ENCODE results near the gene PITX1. TPM values are rescaled to one million over a fixed set of nuclear protein-coding genes. Genes with fewer than 3 reads are reported as not detected.
"Not testable (repeated sequence)": the region's sequence is repeated elsewhere in the genome, so short reads cannot be mapped to it uniquely, and the experiment has no call there.

Gene PITX1
- total RNA-seq, 2 donors from 2014 or later, result 0.81 to 0.97 TPM

- intact Hi-C loops (cut with DNase I), result no loop called here
- no peak for DNase-seq (ENCODE audit: low spot score)
Measured at GRCh38 chr5:134997015-134997414, 37.0 kb downstream of the PITX1 start.

DNA sequence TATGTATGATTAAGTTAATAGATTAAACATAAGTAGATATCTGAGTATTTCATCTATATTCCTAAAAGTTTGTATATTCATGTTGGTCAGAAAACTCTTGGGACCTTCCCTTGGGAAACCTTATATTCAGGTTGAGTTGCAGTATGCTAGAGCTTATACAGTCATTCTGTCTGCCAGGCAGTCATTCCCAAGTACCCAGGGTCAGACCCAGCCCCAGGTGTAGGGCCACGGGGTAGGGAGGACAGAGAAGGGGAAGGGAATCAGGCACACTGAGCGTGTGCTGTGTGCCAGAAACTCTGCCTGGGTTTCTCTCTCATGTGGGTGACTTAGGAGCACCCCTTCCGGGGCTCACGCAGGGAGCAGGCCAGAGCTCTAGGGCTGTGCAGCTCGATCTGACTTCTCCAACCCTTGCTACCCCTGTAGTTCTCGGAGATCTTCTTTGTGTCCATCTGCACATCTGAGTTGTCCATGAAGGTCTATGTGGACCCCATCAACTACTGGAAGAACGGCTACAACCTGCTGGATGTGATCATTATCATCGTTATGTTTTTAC lies 38.1 kb downstream of the PITX1 start:
- DNase-seq (ENCODE audit: low spot score), result no peak
- intact Hi-C loops (cut with DNase I), result no loop called here

- no peak for DNase-seq (ENCODE audit: low spot score)
- intact Hi-C loops (cut with DNase I), result no loop called here
Measured at GRCh38 chr5:134994560-134995156, 39.4 kb downstream of the PITX1 start.

- intact Hi-C loops (cut with DNase I), result no loop called here
- DNase-seq (ENCODE audit: low spot score), result no peak
Measured at GRCh38 chr5:134993161-134993560, 40.9 kb downstream of the PITX1 start.

- no peak for DNase-seq (ENCODE audit: low spot score)
- intact Hi-C loops (cut with DNase I), result no loop called here
Measured at GRCh38 chr5:134992148-134992547, 41.9 kb downstream of the PITX1 start.

GRCh38 chr5:134990183-134990582 lies 43.8 kb downstream of the PITX1 start:
- intact Hi-C loops (cut with DNase I); DNase-seq (ENCODE audit: low spot score): not testable (repeated sequence)

- no peak for DNase-seq (ENCODE audit: low spot score)
- intact Hi-C loops (cut with DNase I), result no loop called here
Measured at GRCh38 chr5:134989266-134989830, 44.7 kb downstream of the PITX1 start.

GRCh38 chr5:134982230-134982629 lies 51.8 kb downstream of the PITX1 start:
- intact Hi-C loops (cut with DNase I), result no loop called here

GRCh38 chr5:134979416-134979815 lies 54.6 kb downstream of the PITX1 start:
- intact Hi-C loops (cut with DNase I), result no loop called here

More at GRCh38 chr5:134982230-134982629, 51.8 kb downstream of the PITX1 start:
- no peak for DNase-seq (ENCODE audit: low spot score)

More at GRCh38 chr5:134979416-134979815, 54.6 kb downstream of the PITX1 start:
- DNase-seq (ENCODE audit: low spot score), result no peak

Other genes with a start within 250 kb of the PITX1 start
- 10 to 100 TPM; 53.1 to 58.7 TPM for gene C5orf24, start 188.3 kb downstream of the PITX1 start, total RNA-seq
- gene TXNDC15, start 159.9 kb downstream of the PITX1 start, total RNA-seq, result 100 to 1,000 TPM in 1 of 2 donors, 10 to 100 TPM in 1; 76.7 to 103 TPM
- 1 to 10 TPM; 7.4 to 8.8 TPM for gene PCBD2, start 129.1 kb downstream of the PITX1 start, total RNA-seq
- gene CATSPER3, start 66.3 kb downstream of the PITX1 start, total RNA-seq, result under 1 TPM in 1 of 2 donors, not detected in 1; 0.43 TPM

All from posterior vena cava (tissue), 2 donors.